Measurements from ENCODE around the gene ZBP1. TPM values are rescaled to one million over a fixed set of nuclear protein-coding genes. Genes with fewer than 3 reads are reported as not detected.

The ZBP1 gene
- total and polyA plus RNA-seq, 11 donors: 0.15 to 1.7 (median 0.31) TPM; not detected in 6

DNA sequence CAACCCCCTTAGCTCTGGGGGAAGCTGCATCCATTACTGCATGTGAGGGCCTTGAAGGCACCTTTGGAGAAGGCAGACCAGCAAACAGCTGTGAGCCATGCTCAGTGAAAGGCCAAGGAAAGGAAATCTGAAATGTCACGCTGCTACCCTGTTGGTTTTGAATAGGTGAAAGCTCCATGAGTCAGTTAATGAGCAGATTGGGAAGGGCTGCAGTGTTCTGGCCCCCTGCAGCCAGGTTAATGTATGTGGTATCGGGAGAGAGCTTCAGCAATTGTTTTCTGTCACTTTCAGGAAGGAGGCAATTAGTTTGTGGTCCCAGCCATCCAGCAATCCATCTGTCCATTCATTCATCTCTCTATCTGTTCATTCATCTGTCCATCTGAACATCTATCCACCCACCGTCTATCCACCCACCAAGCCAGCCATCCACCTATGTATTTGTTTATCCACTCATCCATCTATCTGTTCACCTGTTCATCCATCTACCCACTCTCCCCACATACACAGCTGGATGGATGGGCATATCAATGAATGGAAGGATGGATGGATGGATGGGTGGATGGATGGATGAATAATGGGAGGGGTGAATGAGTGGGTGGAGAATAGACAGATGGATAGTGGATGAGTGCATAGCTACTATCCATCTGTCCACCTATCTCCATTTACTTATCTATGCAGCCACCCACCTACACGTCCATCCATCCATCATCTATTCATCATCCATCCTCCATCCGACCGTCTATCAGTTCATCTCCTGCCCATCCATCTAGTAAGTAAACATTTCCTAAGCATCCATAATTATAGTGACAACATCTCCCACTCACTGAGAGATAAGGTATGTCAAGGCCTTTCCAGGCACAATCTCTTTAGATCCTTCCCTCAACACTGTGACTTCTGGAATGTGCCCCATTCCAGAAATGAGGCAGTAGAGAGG, 43.3 kb downstream of the ZBP1 start:
- Histone ChIP-seq H3K27me3 (peaks cover 0 to 64% (median 26%) of the 10 kb centered on the region in 9 donors), H3K27ac (no peak overlapping the region), H3K9me3 (no peaks in the 10 kb centered on the region), H3K36me3 (no peaks in the 10 kb centered on the region), H3K4me3 (no peak overlapping the region), H3K4me1 (peaks cover 0 to 4% (median 0%) of the 10 kb centered on the region in 12 donors)
- no peak for TF ChIP-seq POLR2A (IDR thresholded peaks at IDR 0.05)
- no peak for ATAC-seq
- intact Hi-C loops (cut with DNase I): no loop called here
- DNase-seq: no peak
- 64 to 69% (median 66%) methylated on average over 6 of the region's 6 CpGs for WGBS, 4 donors

DNA sequence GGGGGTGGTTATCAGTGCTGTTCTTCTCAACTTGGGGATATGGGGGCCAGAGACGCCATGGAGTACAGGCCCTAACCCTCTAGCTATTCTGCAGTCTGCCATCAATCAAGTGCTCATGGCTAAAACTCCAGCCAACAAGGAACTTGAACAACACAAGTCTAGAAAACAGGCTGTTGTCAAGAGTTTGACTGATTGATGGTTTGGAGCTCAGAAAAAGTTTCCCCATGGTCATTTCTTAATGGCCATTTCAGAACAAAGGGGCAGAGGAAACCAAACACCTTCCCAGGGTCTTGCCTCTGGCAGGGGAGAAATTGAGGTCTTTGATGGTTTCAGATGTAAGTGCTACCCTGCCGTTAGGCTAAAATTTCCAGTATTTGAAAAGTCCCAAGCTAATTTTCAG, 44.2 kb downstream of the ZBP1 start:
- no peak for DNase-seq
- no peaks in the 10 kb centered on the region for H3K9me3 ChIP-seq
- no peaks in the 10 kb centered on the region for H3K4me1 ChIP-seq
- H3K27ac ChIP-seq: no peak overlapping the region
- intact Hi-C loops (cut with DNase I): no loop called here
- WGBS, 4 donors: 65 to 80% (median 74%) methylated on average over 2 of the region's 2 CpGs
- no peak overlapping the region for H3K4me3 ChIP-seq
- TF ChIP-seq, protein P1, sequence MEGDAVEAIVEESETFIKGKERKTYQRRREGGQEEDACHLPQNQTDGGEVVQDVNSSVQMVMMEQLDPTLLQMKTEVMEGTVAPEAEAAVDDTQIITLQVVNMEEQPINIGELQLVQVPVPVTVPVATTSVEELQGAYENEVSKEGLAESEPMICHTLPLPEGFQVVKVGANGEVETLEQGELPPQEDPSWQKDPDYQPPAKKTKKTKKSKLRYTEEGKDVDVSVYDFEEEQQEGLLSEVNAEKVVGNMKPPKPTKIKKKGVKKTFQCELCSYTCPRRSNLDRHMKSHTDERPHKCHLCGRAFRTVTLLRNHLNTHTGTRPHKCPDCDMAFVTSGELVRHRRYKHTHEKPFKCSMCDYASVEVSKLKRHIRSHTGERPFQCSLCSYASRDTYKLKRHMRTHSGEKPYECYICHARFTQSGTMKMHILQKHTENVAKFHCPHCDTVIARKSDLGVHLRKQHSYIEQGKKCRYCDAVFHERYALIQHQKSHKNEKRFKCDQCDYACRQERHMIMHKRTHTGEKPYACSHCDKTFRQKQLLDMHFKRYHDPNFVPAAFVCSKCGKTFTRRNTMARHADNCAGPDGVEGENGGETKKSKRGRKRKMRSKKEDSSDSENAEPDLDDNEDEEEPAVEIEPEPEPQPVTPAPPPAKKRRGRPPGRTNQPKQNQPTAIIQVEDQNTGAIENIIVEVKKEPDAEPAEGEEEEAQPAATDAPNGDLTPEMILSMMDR (IDR thresholded peaks at IDR 0.05): no peak
- TF ChIP-seq POLR2A (IDR thresholded peaks at IDR 0.05): no peak
- H3K27me3 ChIP-seq: peaks cover 0 to 61% (median 26%) of the 10 kb centered on the region in 9 donors
- no peaks in the 10 kb centered on the region for H3K36me3 ChIP-seq
- ATAC-seq: no peak

GRCh38 chr20:57574954-57575353, 45.3 kb downstream of the ZBP1 start:
- no peak overlapping the region for H3K4me3 ChIP-seq
- intact Hi-C loops (cut with DNase I): no loop called here
- DNase-seq: no peak
- TF ChIP-seq POLR2A (IDR thresholded peaks at IDR 0.05): no peak
- TF ChIP-seq, protein P1 (IDR thresholded peaks at IDR 0.05): no peak
- no peaks in the 10 kb centered on the region for H3K9me3 ChIP-seq
- no peak overlapping the region for H3K27ac ChIP-seq
- H3K27me3 ChIP-seq: peaks cover 0 to 60% (median 19%) of the 10 kb centered on the region in 9 donors
- H3K4me1 ChIP-seq: no peaks in the 10 kb centered on the region
- no peak for ATAC-seq
- no peaks in the 10 kb centered on the region for H3K36me3 ChIP-seq

- WGBS, 4 donors: 56 to 65% (median 58%) methylated on average over 5 of the region's 5 CpGs
- intact Hi-C loops (cut with DNase I): no loop called here
- no peaks in the 10 kb centered on the region for H3K4me1 ChIP-seq
- no peak for TF ChIP-seq POLR2A (IDR thresholded peaks at IDR 0.05)
- TF ChIP-seq, protein P1 (IDR thresholded peaks at IDR 0.05): no peak
- no peak overlapping the region for H3K27ac ChIP-seq
- H3K36me3 ChIP-seq: no peaks in the 10 kb centered on the region
- H3K4me3 ChIP-seq: no peak overlapping the region
- ATAC-seq (no peak), DNase-seq (no peak)
- peaks cover 0 to 63% (median 11%) of the 10 kb centered on the region in 9 donors for H3K27me3 ChIP-seq
- H3K9me3 ChIP-seq: no peaks in the 10 kb centered on the region
Measured at GRCh38 chr20:57573894-57574293, 46.3 kb downstream of the ZBP1 start.
